GM12878 (cell line): ENCODE data around the gene USP21. TPM values are rescaled to one million over a fixed set of nuclear protein-coding genes. Genes with fewer than 3 reads are reported as not detected.

ENCODE experiments used
- BCLAF1 ChIP-seq: fragments of 450-650 bp; IDR thresholded peaks from 2 replicates; pipeline ENCODE4 v1.6.1; 2017; ENCODE audit warnings: antibody characterized with exemption, mild to moderate bottlenecking, moderate library complexity
- CEBPB ChIP-seq, 2 experiments: fragments of 150-350 bp in 1 of 2; IDR thresholded peaks; 2 replicates each; pipeline ENCODE4 v1.6.1; 2012 to 2014; ENCODE audit warnings: low read depth in 2 of 2, low read length in 2 of 2, borderline replicate concordance in 1 of 2, inconsistent platforms in 1 of 2
- CUX1 ChIP-seq: IDR thresholded peaks from 2 replicates; pipeline ENCODE4 v1.6.1; 2012; ENCODE audit warnings: improper control_type of control experiment, low read depth, low read length; ENCODE audit not compliant: insufficient replicate concordance
- KAT2A ChIP-seq: conservative IDR thresholded peaks from 2 replicates; pipeline ENCODE4 v1.6.1; 2011; ENCODE audit warnings: low read depth, low read length; ENCODE audit not compliant: control insufficient read depth
- MXI1 ChIP-seq: fragments of 150-350 bp; IDR thresholded peaks from 2 replicates; pipeline ENCODE4 v1.6.1; 2011; ENCODE audit warnings: low read depth, mild to moderate bottlenecking, inconsistent platforms, low read length, improper control_type of control experiment
- NBN ChIP-seq: fragments of 450-650 bp; IDR thresholded peaks from 2 replicates; pipeline ENCODE4 v1.6.1; 2016
- PML ChIP-seq: IDR thresholded peaks from 2 replicates; pipeline ENCODE4 v1.6.1; 2012; ENCODE audit warnings: low read length, inconsistent platforms
- POLR2AphosphoS5 ChIP-seq: IDR thresholded peaks from 2 replicates; pipeline ENCODE4 v1.6.1; 2011; ENCODE audit warnings: mild to moderate bottlenecking, low read length, inconsistent platforms
- POU2F2 ChIP-seq: IDR thresholded peaks from 3 replicates; pipeline ENCODE4 v1.6.1; 2011; ENCODE audit warnings: low read depth, mild to moderate bottlenecking, low read length, borderline replicate concordance
- PRDM15 ChIP-seq: fragments of 450-650 bp; formaldehyde crosslinking; IDR thresholded peaks from 2 replicates; pipeline ENCODE4 v1.4.0; 2020; ENCODE audit warnings: mild to moderate bottlenecking, moderate library complexity
- RELA ChIP-seq: fragments of 450-650 bp; IDR thresholded peaks from 2 replicates; pipeline ENCODE4 v1.8.0; 2014; ENCODE audit warnings: borderline replicate concordance; ENCODE audit not compliant: partially characterized antibody
- RUNX3 ChIP-seq: IDR thresholded peaks from 2 replicates; pipeline ENCODE4 v1.6.1; 2012; ENCODE audit warnings: low read length, inconsistent platforms
- SMAD5 ChIP-seq: IDR thresholded peaks from 2 replicates; pipeline ENCODE4 v1.6.1; 2016; ENCODE audit warnings: antibody characterized with exemption, low read depth
- SREBF2 ChIP-seq: IDR thresholded peaks from 2 replicates; pipeline ENCODE4 v1.6.1; 2012; ENCODE audit warnings: mild to moderate bottlenecking, low read length
- STAT1 ChIP-seq: fragments of 450-650 bp; conservative IDR thresholded peaks from 2 replicates; pipeline ENCODE4 v1.6.1; 2014; ENCODE audit warnings: antibody characterized with exemption, mild to moderate bottlenecking
- STAT3 ChIP-seq: IDR thresholded peaks from 2 replicates; pipeline ENCODE4 v1.6.1; 2011; ENCODE audit warnings: low read depth, low read length, improper control_type of control experiment
- TAF1 ChIP-seq: IDR thresholded peaks from 2 replicates; pipeline ENCODE4 v1.6.1; 2011; ENCODE audit warnings: mild to moderate bottlenecking, low read depth, low read length, borderline replicate concordance
- TARDBP ChIP-seq: IDR thresholded peaks from 2 replicates; pipeline ENCODE4 v1.6.1; 2016; ENCODE audit warnings: borderline replicate concordance
- ZSCAN29 ChIP-seq: fragments of 450-650 bp; IDR thresholded peaks from 2 replicates; pipeline ENCODE4 v1.6.1; 2017; ENCODE audit warnings: mild to moderate bottlenecking, moderate library complexity
- polyA plus RNA-seq, 11 experiments: library from polyadenylated mRNA; depleted of rRNA in 4 of 11; unstranded in 6 of 11; stranded (reverse) in 5 of 11; fragments of >200 nt; fragmentation: Nextera tagmentation in 4 of 11; fragmentation: Illumina TruSeq in 1 of 11; extraction: Ambion mirVana in 4 of 11; extraction: Trizol in 1 of 11; gene quantifications; 1 replicate in 1 of 11; 2 replicates in 10 of 11; pipeline versions ENCODE4 v1.2.1 to v1.2.3, GENCODE V29; 2011 to 2016; ENCODE audit warnings: inconsistent platforms in 2 of 11, missing spikeins in 2 of 11, low read depth in 1 of 11
- total RNA-seq, 4 experiments: library from RNA; depleted of rRNA in 3 of 4; stranded (reverse); fragments of >200 nt in 3 of 4; fragmentation: Illumina TruSeq in 1 of 4; extraction: Trizol in 1 of 4; gene quantifications; 2 replicates each; pipeline versions ENCODE4 v1.2.1 to v1.2.3, GENCODE V29; 2013 to 2021

USP21 gene
- total and polyA plus RNA-seq, 10 of the 15 experiments (the other 5 are each of a cell fraction or from before 2014, with no cell fraction given): 3.2 to 28.6 (median 16.6) TPM

- TF ChIP-seq RELA (no peak), MXI1 (0 out of 2 replicates have a peak, but pooled peaks have one; percentile 40), TARDBP (no peak), SMAD5 (no peak), STAT1 (no peak), POU2F2 (no peak), ZSCAN29 (no peak), CEBPB (IDR thresholded peaks at IDR 0.05; ENCODE audit: borderline replicate concordance in 1 of 2, low read depth in 2 of 2, low read length in 2 of 2) (no peak), RUNX3 (no peak), PRDM15 (CRISPR knock-in tag) (no peak), POLR2AphosphoS5 (no peak), TAF1 (no peak), KAT2A (no peak), PML (peak; percentile 62; the same call in 1 of the 2 replicates), STAT3 (no peak), CUX1 (peak; percentile 34), BCLAF1 (no peak), SREBF2 (no peak), NBN (0 out of 2 replicates have a peak, but pooled peaks have one; percentile 46)
Measured at GRCh38 chr1:161185732-161186311, 26.5 kb downstream of the USP21 start (continued).
